ENCODE data around the gene C5AR2.
"Not testable (repeated sequence)": the region's sequence is repeated elsewhere in the genome, so short reads cannot be mapped to it uniquely, and the experiment has no call there.

C5AR2 gene

GRCh38 chr19:47323872-47324271 is 8.1 kb upstream of the C5AR2 start:
- DNase-seq (ENCODE audit: low read depth): no peak

GRCh38 chr19:47324502-47324901 is 7.5 kb upstream of the C5AR2 start:
- DNase-seq (ENCODE audit: low read depth): no peak

GRCh38 chr19:47330466-47330869 is 1.5 kb upstream of the C5AR2 start:
- DNase-seq (ENCODE audit: low read depth): no peak

- DNase-seq (ENCODE audit: low read depth): no peak
Observed at GRCh38 chr19:47331490-47331889, 485 bp upstream of the C5AR2 start.

- DNase-seq (ENCODE audit: low read depth): not testable (repeated sequence)
Observed at GRCh38 chr19:47336765-47337718, 5.1 kb downstream of the C5AR2 start.

- DNase-seq (ENCODE audit: low read depth): no peak
Observed at GRCh38 chr19:47339196-47339880, 7.4 kb downstream of the C5AR2 start.

- DNase-seq (ENCODE audit: low read depth): no peak
Observed at GRCh38 chr19:47340477-47341208, 8.7 kb downstream of the C5AR2 start.

GRCh38 chr19:47341734-47342133 is 9.8 kb downstream of the C5AR2 start:
- DNase-seq (ENCODE audit: low read depth): no peak

GRCh38 chr19:47343194-47343802 is 11.3 kb downstream of the C5AR2 start:
- no peak for DNase-seq (ENCODE audit: low read depth)

- no peak for DNase-seq (ENCODE audit: low read depth)
Observed at GRCh38 chr19:47344425-47344824, 12.4 kb downstream of the C5AR2 start.

- not testable (repeated sequence) for DNase-seq (ENCODE audit: low read depth)
Observed at GRCh38 chr19:47346024-47346423, 14.0 kb downstream of the C5AR2 start.

GRCh38 chr19:47348819-47349795 is 17.1 kb downstream of the C5AR2 start, which contains the start of gene DHX34:
DHX34 (plus strand) TSS chr19:47349315; CDS start chr19:47353031, 3,716 bp downstream.
- DNase-seq (ENCODE audit: low read depth): peak; percentile 97

GRCh38 chr19:47350630-47351029 is 18.7 kb downstream of the C5AR2 start:
- no peak for DNase-seq (ENCODE audit: low read depth)

GRCh38 chr19:47351548-47351947 is 19.6 kb downstream of the C5AR2 start:
- no peak for DNase-seq (ENCODE audit: low read depth)

- DNase-seq (ENCODE audit: low read depth): no peak
Observed at GRCh38 chr19:47352095-47352494, 20.1 kb downstream of the C5AR2 start.

- no peak for DNase-seq (ENCODE audit: low read depth)
Observed at GRCh38 chr19:47353307-47353712, 21.3 kb downstream of the C5AR2 start.

GRCh38 chr19:47356900-47357299 is 24.9 kb downstream of the C5AR2 start:
- no peak for DNase-seq (ENCODE audit: low read depth)

- no peak for DNase-seq (ENCODE audit: low read depth)
Observed at GRCh38 chr19:47357788-47358680, 26.1 kb downstream of the C5AR2 start.

- DNase-seq (ENCODE audit: low read depth): no peak
Observed at GRCh38 chr19:47358936-47359335, 27.0 kb downstream of the C5AR2 start.

GRCh38 chr19:47362321-47362720 is 30.3 kb downstream of the C5AR2 start:
- DNase-seq (ENCODE audit: low read depth): no peak

All from HS-27A (cell line).